Activated T-cell treated with anti-CD3 and anti-CD28 coated beads, Interleukin-2, amount 50 U/mL, for 4 hours (primary cell): ENCODE data around the gene MOXD1. TPM values are rescaled to one million over a fixed set of nuclear protein-coding genes. Genes with fewer than 3 reads are reported as not detected.

Experiments used
- ATAC-seq, 2 donors: fragments of 200-7000 bp; cut with Tn5 transposase; one replicate each; pipeline ENCODE4 v1.10.0; 2021
- DNase-seq: peaks from one replicate; pipeline ENCODE4 v3.0.0-alpha.2; 2020
- H3K27me3 Mint-ChIP-seq: one replicate; pipeline ENCODE4 v1.8.0; 2021; ENCODE audit warnings: low read depth, mixed read lengths
- H3K36me3 Mint-ChIP-seq: one replicate; pipeline ENCODE4 v1.8.0; 2022; ENCODE audit warnings: mixed read lengths; ENCODE audit not compliant: insufficient read depth
- H3K4me1 Mint-ChIP-seq: one replicate; pipeline ENCODE4 v1.8.0; 2021; ENCODE audit warnings: low read depth, mixed read lengths
- H3K4me3 Mint-ChIP-seq: one replicate; pipeline ENCODE4 v1.8.0; 2021; ENCODE audit warnings: mild to moderate bottlenecking, moderate library complexity, mixed read lengths
- H3K9me3 Mint-ChIP-seq: one replicate; pipeline ENCODE4 v1.8.0; 2021; ENCODE audit warnings: mixed read lengths
- total RNA-seq, 3 donors: library from RNA; stranded (reverse); gene quantifications; one replicate each; pipeline ENCODE4 v1.2.1, GENCODE V29; 2021

MOXD1 gene
- total RNA-seq, 3 donors from 2014 or later: not detected

DNA sequence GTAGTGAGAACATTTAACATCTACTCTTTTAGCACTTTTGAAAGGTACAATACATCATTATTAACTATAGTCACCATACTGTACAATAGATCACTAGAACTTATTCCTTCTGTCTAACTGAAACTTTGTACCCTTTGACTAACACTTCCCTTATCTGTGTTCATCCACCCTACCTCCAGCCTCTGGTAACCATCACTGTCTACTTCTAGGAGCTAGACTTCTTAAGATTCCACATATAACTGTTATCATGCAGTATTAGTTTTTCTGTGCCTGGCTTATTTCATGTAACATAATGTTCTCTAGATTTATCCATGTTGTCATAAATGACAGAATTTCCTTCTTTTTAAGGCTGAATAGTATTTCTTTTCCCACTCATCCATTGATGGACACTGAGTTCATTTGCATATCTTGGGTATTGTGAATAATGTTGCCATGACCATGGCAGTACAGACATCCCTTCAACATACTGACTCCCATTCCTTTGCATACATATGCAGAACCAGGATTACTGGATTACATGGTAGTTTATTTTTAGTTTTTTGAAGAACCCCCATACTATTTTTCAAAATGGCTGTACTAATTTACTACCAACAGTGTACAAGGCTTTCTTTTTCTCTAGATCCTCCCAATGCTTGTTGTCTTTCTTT, 135.7 kb downstream of the MOXD1 start:
- Mint-ChIP-seq H3K4me1 (no peaks in the 10 kb centered on the region), H3K9me3 (no peaks in the 10 kb centered on the region), H3K27me3 (peaks cover 9% of the 10 kb centered on the region), H3K36me3 (no peaks in the 10 kb centered on the region), H3K4me3 (no peak overlapping the region)
- DNase-seq (no peak), ATAC-seq (no peak)

DNA sequence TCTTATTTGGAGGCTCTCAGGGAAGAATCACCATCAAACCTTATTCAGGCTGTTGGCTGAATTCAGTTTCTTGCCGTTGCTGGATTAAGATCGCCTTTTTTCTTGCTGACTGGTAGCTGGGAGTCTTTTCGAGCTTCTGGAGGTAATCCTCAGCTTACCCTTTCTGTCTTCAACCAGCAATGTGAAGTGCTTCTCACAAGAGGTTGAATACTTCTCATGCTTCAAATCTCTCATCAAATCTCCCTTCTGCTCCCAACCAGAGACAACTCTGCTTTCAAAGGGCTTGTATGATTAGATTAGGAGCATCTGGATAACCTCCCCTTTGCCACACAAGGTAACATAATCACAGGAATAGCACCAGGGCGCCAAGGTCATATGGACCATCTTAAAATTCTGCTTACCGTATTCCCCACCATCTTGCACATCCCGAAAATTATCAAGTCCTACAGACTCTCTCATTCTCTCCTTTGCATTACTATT, 137.2 kb downstream of the MOXD1 start:
- ATAC-seq (no peak), DNase-seq (no peak)
- Mint-ChIP-seq H3K4me3 (no peak overlapping the region), H3K9me3 (no peaks in the 10 kb centered on the region), H3K27me3 (peaks cover 14% of the 10 kb centered on the region), H3K4me1 (no peaks in the 10 kb centered on the region), H3K36me3 (no peaks in the 10 kb centered on the region)

DNA sequence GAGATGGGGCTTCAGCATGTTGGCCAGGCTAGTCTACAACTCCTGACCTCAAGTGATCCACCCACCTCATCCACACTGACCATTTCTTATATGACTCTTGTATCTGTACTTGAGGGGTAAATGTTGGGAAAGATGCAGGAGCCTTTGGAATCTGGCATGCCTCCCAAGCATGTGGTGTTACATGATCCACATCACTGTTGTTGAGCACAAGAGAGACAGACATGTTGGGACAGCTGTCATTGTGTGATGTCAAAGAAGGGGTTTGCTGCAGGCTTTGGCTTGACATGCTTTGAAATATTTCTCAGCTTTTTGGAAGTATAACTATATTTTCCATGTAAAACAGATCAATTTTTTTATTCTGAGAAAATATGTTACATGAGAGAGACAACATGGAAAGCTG, 139.9 kb downstream of the MOXD1 start:
- H3K9me3 Mint-ChIP-seq: no peaks in the 10 kb centered on the region
- H3K4me1 Mint-ChIP-seq: no peaks in the 10 kb centered on the region
- DNase-seq (no peak), ATAC-seq (no peak)
- no peak overlapping the region for H3K4me3 Mint-ChIP-seq
- H3K36me3 Mint-ChIP-seq: no peaks in the 10 kb centered on the region
- H3K27me3 Mint-ChIP-seq: peaks cover 20% of the 10 kb centered on the region

DNA sequence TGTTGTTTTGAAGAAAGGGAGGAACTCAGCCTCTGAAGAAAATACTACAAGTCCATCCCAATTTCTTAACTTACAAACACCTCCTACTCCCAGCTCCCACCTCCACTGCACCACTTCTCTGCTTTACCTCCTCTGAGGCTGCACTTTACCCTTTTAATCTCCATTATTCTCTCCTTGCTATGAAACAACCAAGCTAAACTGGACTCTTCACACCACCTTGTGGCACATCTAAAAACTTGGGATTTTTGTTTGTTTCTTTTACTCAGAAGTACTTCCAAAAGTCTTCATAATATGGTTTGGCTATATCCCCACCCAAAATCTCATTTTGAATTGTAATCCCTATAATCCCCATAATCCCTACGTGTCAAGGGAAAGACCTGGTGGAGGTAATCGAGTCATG, 142.2 kb downstream of the MOXD1 start:
- no peak overlapping the region for H3K4me3 Mint-ChIP-seq
- no peaks in the 10 kb centered on the region for H3K9me3 Mint-ChIP-seq
- no peak for ATAC-seq
- DNase-seq: no peak
- no peaks in the 10 kb centered on the region for H3K4me1 Mint-ChIP-seq
- H3K36me3 Mint-ChIP-seq: no peaks in the 10 kb centered on the region
- H3K27me3 Mint-ChIP-seq: peaks cover 18% of the 10 kb centered on the region

DNA sequence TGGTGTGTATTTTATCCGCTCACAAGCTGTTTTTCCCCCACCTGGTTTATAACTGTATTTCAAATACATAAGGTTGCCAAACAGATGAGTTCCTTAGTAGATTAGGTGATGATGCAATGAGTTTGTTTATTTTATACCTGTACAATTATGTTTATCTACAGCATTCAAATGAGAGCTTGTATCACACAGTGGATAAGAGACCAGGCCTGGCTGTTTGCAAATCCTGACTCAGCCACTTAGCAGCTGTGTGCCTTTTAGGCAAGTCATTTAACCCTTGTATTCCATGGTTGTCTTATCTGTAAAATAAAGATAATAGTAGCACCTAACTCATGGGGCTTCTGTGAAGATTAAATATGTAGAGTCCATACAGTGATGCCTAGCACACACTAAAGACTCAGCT, 143.7 kb downstream of the MOXD1 start:
- no peaks in the 10 kb centered on the region for H3K9me3 Mint-ChIP-seq
- peaks cover 20% of the 10 kb centered on the region for H3K27me3 Mint-ChIP-seq
- DNase-seq: no peak
- H3K4me1 Mint-ChIP-seq: no peaks in the 10 kb centered on the region
- no peaks in the 10 kb centered on the region for H3K36me3 Mint-ChIP-seq
- no peak overlapping the region for H3K4me3 Mint-ChIP-seq
- ATAC-seq: no peak

DNA sequence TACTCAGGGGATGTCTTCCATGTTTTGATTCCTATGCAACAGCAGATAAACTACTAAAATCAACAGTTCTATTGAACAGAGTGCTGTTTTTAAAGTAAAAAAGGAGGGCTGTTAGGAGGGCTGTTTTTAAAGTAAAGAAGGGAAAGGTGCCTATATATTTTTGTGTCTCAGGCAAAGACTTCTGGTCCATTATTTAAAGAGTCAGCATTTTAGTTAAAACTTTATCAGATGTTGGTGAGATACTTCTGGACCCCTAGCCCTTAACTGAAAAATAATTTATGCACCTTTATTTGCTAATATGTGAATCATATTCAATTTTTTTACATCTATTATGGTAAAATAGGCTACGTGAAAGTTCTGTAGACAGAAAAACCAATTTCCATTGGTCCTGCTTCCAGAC, 144.8 kb downstream of the MOXD1 start:
- Mint-ChIP-seq H3K4me1 (no peaks in the 10 kb centered on the region), H3K27me3 (peaks cover 20% of the 10 kb centered on the region), H3K36me3 (no peaks in the 10 kb centered on the region), H3K4me3 (no peak overlapping the region), H3K9me3 (no peaks in the 10 kb centered on the region)
- no peak for ATAC-seq
- no peak for DNase-seq

DNA sequence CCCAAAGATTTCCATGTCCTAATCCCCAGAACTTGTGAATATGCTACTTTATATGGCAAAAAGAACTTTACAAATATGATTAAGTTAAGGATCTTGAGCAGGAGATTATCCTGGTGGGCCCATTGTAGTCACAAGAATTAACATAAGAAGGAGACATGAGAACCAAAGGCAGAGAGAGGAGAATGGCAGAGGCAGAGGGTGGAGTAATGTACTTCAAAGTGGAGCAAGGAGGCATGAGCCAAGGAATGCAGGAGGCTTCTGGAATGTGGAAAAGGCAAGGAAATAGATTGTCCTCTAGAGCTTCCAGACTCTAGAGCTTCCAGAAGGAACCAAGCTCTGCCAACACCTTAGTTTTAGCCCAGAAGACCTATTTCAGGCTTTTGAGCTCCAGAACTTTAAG, 147.4 kb downstream of the MOXD1 start:
- peaks cover 8% of the 10 kb centered on the region for H3K27me3 Mint-ChIP-seq
- no peaks in the 10 kb centered on the region for H3K36me3 Mint-ChIP-seq
- no peaks in the 10 kb centered on the region for H3K9me3 Mint-ChIP-seq
- ATAC-seq: no peak
- no peak for DNase-seq
- H3K4me3 Mint-ChIP-seq: no peak overlapping the region
- H3K4me1 Mint-ChIP-seq: no peaks in the 10 kb centered on the region

DNA sequence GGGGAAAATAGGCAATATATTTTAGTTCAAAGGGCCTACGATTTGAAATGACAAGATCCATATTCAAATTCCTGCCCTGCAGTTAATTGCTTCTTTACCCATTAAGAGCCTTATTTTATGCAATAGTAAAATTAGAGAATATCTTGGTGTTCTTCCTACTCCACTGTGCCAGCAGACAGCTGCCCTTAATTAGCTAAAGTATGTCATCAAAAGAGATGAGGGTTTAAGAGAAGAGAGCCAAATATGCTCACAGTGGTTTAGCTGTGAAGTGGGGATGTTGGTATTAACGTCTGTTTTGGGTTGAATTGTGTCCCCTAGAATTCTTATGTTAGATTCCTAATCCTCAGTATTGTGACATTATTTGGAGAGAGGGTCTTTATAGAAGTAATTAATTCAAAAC, 148.1 kb downstream of the MOXD1 start:
- Mint-ChIP-seq H3K4me1 (no peaks in the 10 kb centered on the region), H3K4me3 (no peak overlapping the region), H3K9me3 (no peaks in the 10 kb centered on the region), H3K27me3 (peaks cover 13% of the 10 kb centered on the region), H3K36me3 (no peaks in the 10 kb centered on the region)
- ATAC-seq: no peak
- no peak for DNase-seq

DNA sequence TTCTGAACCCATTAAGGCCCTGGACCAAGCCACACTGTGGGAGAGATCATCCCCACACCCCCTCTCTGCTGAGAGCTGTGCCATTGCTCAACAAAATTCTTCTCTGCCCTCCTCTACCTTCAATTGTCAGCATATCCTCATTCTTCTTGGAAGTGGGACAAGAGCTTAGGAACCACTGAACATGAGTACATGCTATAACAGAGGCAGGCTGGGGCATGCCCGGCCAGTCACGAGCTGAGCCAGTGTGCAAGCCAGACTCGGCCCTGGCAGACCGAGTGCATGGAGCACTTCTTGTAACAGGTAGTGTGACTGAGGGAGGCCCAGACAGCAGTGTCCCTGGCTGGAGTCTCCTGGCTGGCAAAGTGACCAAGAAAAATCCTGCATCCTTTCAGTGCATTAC, 149.2 kb downstream of the MOXD1 start:
- ATAC-seq (no peak), DNase-seq (no peak)
- no peaks in the 10 kb centered on the region for H3K4me1 Mint-ChIP-seq
- no peak overlapping the region for H3K4me3 Mint-ChIP-seq
- H3K9me3 Mint-ChIP-seq: no peaks in the 10 kb centered on the region
- no peaks in the 10 kb centered on the region for H3K36me3 Mint-ChIP-seq
- peaks cover 12% of the 10 kb centered on the region for H3K27me3 Mint-ChIP-seq

DNA sequence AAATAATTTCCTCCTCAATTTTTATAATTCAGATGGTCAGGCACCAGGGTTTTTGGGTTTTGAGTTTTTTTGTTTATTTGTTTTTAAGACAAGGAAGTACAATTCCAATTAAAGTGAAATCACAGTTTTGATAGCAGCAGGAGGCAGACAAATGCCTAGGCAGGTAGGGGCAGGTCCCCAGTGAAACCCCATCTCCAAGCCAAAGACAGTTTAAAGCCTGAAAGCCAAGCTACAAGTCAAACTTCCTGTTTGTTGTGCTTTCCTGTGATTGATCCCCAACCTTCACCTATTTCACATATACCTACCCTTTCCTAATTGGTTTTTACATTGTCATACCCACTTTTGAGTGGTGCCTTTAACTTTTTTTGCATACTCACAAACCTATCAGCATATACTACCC, 149.6 kb downstream of the MOXD1 start:
- Mint-ChIP-seq H3K27me3 (peaks cover 9% of the 10 kb centered on the region), H3K4me3 (no peak overlapping the region), H3K9me3 (no peaks in the 10 kb centered on the region), H3K36me3 (no peaks in the 10 kb centered on the region), H3K4me1 (no peaks in the 10 kb centered on the region)
- ATAC-seq (no peak), DNase-seq (no peak)

DNA sequence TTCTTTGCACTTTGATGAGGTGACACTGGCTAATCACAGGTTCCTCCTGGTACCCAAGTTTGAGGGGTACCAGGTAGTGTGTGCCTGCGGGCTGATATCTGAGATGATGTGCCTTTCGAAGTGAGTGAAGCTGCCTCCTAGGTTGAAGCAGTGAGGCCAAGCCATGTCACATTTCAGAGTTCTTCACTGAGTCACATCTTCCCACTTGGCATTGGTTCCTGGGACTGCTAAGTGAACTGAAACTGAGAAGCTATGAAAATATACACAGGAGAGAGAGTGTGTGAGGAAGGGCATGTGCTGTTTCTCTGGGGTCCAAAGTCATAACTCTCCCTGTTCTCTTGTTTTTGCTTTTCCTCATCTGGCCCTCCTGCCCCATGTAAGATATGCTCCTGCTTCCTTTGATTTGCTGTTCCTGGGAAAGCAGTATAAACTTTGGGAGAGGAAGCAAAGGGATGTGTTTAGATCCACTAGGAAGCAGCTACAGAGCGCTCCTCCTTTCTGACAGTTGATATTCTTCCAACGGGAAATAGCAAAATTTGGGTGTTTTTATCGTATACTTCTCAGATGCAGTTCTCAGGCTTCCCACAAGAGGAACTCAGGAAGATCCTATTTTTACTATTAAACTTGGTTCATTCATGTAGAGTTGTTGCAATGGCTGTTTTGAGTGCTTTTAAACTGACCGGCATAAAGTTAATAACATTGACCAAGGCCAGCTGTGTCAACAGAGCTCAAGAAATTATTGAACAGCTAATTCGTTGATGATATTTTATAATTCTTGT, 153.7 kb downstream of the MOXD1 start:
- no peak for ATAC-seq
- Mint-ChIP-seq H3K4me1 (no peaks in the 10 kb centered on the region), H3K36me3 (no peaks in the 10 kb centered on the region), H3K9me3 (no peaks in the 10 kb centered on the region), H3K27me3 (peaks cover 10% of the 10 kb centered on the region), H3K4me3 (no peak overlapping the region)
- no peak for DNase-seq

DNA sequence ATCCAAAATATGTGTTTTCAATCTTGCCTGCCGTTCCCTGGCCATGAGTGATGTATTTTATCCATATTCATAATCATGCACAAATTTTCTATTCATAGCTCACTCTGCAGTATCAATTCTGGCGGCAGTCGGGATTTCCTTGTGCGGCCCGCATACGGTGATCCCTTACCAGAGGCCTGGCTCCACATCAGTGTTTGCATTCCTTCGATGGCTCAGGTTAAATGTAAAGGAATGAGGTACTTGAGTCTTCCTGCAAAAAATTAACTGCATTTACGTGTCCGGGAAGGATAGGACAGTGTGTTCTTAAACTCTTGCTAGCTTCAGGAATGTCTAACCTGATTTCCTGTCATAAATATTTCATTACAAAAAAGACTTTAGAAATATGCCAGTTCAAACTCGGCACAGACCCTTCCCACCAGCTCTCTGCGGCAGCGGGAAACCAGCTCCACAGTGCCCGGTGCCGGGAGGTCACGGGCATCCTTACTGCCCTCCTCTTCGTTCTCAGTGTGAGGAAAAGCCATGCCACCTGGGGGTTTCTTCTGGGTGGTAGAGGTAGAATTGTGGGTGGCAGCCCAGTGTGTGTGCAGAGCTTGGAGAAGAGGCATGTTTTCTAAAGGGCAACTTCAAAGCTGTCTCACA, 154.5 kb downstream of the MOXD1 start:
- H3K4me1 Mint-ChIP-seq: no peaks in the 10 kb centered on the region
- H3K9me3 Mint-ChIP-seq: no peaks in the 10 kb centered on the region
- no peaks in the 10 kb centered on the region for H3K36me3 Mint-ChIP-seq
- DNase-seq (no peak), ATAC-seq (no peak)
- peaks cover 10% of the 10 kb centered on the region for H3K27me3 Mint-ChIP-seq
- no peak overlapping the region for H3K4me3 Mint-ChIP-seq

DNA sequence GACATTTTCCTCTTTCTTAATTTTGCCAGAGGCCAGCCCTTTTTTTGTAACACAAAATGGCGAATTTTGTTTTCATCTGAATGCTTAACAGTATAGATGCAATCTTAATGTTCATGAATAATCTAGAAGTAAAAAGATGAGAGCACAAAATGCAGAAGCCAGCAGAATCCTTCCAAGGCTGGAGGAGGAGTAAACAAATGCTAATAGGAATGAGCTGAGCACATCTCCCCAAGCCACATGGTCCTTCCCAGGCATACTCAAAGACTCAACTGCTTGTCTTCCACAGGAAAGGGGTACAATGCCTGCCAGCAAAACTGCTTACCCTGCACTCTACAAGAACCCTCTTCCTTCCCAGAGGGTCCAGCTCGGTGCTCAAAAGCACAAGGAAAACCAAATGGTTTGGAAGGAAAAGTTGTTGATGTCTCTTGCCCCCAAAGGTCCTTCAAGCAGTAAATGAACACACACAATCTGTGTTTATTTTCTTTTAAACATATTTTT, 155.1 kb downstream of the MOXD1 start:
- ATAC-seq (no peak), DNase-seq (no peak)
- Mint-ChIP-seq H3K9me3 (no peaks in the 10 kb centered on the region), H3K27me3 (peaks cover 10% of the 10 kb centered on the region), H3K36me3 (no peaks in the 10 kb centered on the region), H3K4me1 (no peaks in the 10 kb centered on the region), H3K4me3 (no peak overlapping the region)
